Dendritic cell treated with granulocyte-macrophage colony-stimulating factor and Interleukin-4, amounts not matched to agents 40 ng/mL and 50 ng/mL, for 4 days (primary cell): ENCODE data around the gene RNF34.
"Not testable (repeated sequence)": the region's sequence is repeated elsewhere in the genome, so short reads cannot be mapped to it uniquely, and the experiment has no call there.

Experiments
- H3K27ac Mint-ChIP-seq: one replicate; pipeline ENCODE4 v1.8.0; 2022; ENCODE audit warnings: mild to moderate bottlenecking, mixed read lengths
- H3K27me3 Mint-ChIP-seq: one replicate; pipeline ENCODE4 v1.8.0; 2022; ENCODE audit warnings: mild to moderate bottlenecking, mixed read lengths
- H3K36me3 Mint-ChIP-seq: one replicate; pipeline ENCODE4 v1.8.0; 2022; ENCODE audit warnings: low read depth, mixed read lengths
- H3K4me1 Mint-ChIP-seq: one replicate; pipeline ENCODE4 v1.8.0; 2022; ENCODE audit warnings: low read depth, mixed read lengths
- H3K4me3 Mint-ChIP-seq: one replicate; pipeline ENCODE4 v1.8.0; 2022; ENCODE audit warnings: mild to moderate bottlenecking, moderate library complexity, mixed read lengths
- H3K9me3 Mint-ChIP-seq: one replicate; pipeline ENCODE4 v1.8.0; 2022; ENCODE audit warnings: mixed read lengths
- intact Hi-C: fragments of 100-400 bp; cut with micrococcal nuclease; formaldehyde crosslinking; loops from one replicate; pipeline ENCODE4 v1.15.0; 2022

RNF34 gene

DNA sequence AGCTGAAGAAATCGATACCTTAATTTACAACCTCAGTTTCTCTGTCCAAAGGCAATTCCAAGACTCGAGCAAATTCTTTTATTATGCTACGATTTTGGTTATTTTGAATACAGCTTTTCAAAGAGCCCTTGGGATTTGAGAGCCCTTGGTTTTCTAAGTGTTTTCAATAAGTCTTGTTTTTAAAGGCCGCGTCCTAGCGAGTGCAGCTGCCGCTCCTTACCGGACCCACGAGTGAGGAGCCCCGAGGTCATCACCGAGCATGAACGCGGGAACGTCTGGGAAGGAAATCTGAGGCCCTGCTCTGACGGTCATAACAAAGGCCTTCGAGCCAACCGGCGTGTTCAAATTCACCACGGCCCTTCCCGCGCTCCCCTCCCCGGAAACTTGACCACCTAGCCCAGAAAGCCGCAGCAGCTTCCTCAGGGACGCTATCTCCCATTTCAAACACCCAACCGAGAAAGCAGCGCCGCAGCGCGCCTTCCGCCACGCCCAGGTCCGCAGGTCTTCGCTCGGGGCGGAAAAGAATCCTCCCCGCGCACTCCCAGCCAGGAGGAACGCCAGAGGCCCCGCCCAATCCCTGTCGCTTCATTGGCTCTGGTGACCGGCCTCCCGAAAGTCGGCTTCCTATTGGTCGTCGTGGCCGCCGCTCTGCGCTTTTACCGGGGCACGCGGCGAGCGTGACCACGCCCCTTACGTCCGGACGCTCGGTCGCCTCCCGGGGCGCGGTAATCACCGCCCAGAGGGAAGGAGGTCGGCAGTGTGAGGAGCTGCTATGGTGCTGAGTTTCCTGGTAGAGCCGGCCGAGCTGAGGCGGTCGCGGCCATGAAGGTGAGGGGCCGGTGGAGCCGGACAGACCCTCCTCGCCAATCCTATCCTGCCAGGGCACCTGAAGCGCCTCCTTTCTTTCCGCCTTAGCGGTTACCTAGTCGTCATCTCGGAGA lies at the start of gene RNF34:
TSS of gene RNF34 (plus strand) at position 728 of the 941 bp plus-strand sequence. CDS start at position 823, 95 bp downstream.
- Mint-ChIP-seq H3K36me3 (peaks cover 28% of the 10 kb centered on the region), H3K4me1 (peaks cover 23% of the 10 kb centered on the region), H3K27me3 (no peaks in the 10 kb centered on the region)

DNA sequence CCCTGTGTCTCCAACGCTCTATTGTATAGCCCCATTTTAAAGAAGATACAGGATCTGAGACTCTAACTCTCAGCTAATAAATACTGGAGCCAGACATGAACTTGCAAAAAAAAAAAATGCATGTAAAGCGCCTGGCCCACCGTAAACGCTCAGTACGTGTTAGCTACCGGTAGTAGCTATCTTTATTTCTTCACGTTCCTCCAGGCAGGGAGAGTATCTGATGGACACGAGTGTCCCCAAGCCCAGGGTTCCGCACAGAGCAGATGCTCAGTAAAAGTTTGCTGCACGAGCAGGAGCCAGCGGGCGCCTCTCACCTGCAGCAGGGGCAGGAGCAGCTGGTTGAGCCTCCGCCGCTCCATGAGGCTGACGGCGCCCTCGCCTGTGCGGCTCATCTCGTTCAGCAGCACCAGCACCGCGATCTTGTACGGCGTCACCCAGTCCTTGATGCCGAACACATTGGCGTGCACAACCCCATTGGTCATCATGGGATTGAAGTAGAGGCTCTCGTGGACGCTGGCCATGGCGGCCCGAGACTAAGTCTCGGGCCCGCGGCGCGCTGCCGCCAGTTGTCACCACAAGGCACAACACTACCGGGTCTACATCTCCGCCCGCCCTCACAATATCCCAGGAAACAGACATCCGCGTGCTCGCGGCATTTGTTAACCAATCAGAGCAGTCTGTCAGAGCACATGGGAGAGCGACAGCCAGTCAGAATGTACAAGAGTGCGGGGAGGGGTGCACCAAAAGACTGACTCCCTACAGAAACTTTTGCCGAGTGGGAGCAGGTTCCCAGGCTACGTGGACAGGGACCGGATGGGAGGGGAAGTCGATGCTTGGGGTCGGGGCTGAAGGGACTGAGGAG lies 47.9 kb upstream of the RNF34 start, which contains the start of gene ANAPC5:
TSS of gene ANAPC5 (minus strand) at position 592 of the 862 bp plus-strand sequence. CDS start at position 521, 71 bp downstream.
- Mint-ChIP-seq H3K27me3 (peaks cover under 1% of the 10 kb centered on the region), H3K27ac (peak within 1 kb of the TSS; percentile 98), H3K4me1 (peaks cover 19% of the 10 kb centered on the region), H3K36me3 (peaks cover 15% of the 10 kb centered on the region), H3K9me3 (no peaks in the 10 kb centered on the region), H3K4me3 (peak within 1 kb of the TSS; percentile 91)
- intact Hi-C loops = loop anchor here (1.0 kb wide), 2 partner anchors 48 to 98 kb away; partner anchors contain the start of gene RNF34

More for the DNA sequence above, at the start of gene RNF34:
- Mint-ChIP-seq H3K9me3 (no peaks in the 10 kb centered on the region), H3K27ac (peak within 1 kb of the TSS; percentile 89), H3K4me3 (peak within 1 kb of the TSS; percentile 96)
- intact Hi-C loops = loop anchor here (1.0 kb wide), 1 partner anchor 47 kb away; the partner anchor contains the start of gene ANAPC5

DNA sequence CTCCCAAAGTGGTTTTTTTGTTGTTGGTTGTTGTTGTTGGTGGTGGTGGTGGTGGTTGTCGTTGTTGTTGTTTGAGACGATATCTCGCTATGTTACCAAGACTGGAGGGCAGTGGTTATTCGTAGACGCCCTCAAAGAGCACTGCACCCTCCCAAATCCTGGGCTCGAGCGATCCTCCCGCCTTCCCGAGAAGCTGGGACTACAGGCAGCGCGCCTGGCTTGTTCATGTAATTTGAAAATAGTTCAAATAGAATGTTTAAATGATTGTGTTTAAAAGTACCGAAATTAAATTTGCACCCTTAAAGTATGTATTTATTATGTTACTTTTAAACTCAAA lies 47.3 kb upstream of the RNF34 start:
- intact Hi-C loops = loop anchor here (1.0 kb wide), 2 partner anchors 48 to 98 kb away; partner anchors contain the start of gene RNF34
- Mint-ChIP-seq H3K27me3 (peaks cover 1% of the 10 kb centered on the region), H3K36me3 (peaks cover 11% of the 10 kb centered on the region), H3K4me3 (peak overlapping the region; percentile 91), H3K4me1 (peaks cover 22% of the 10 kb centered on the region), H3K9me3 (no peaks in the 10 kb centered on the region), H3K27ac (peak overlapping the region; percentile 98)

- peaks cover 1% of the 10 kb centered on the region for H3K27me3 Mint-ChIP-seq
- no peak overlapping the region for H3K27ac Mint-ChIP-seq
- intact Hi-C loops = no loop called here
- no peaks in the 10 kb centered on the region for H3K9me3 Mint-ChIP-seq
- peaks cover 11% of the 10 kb centered on the region for H3K36me3 Mint-ChIP-seq
- H3K4me3 Mint-ChIP-seq = no peak overlapping the region
- H3K4me1 Mint-ChIP-seq = peaks cover 15% of the 10 kb centered on the region
Observed at GRCh38 chr12:121355818-121356217, 44.1 kb upstream of the RNF34 start.

DNA sequence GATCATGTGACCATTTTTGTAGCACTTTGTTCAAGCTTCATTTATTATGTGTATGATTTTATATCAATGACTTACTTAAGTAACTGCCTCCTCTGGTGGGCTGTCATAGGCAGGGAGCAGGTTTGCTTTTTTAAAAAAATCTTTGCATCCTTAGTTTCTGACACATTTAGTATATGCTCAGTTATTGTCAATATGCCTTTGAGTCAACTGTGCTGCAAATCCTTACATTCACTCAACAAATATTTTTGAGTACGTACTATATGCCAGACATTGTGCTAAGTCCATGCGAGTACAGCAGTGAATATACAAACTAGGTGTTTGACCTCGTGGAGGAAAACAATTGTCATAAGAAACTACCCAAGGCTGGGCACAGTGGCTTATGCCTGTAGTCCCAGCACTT lies 43.3 kb upstream of the RNF34 start:
- Mint-ChIP-seq H3K4me3 (no peak overlapping the region), H3K4me1 (peaks cover 14% of the 10 kb centered on the region), H3K9me3 (no peaks in the 10 kb centered on the region), H3K27ac (no peak overlapping the region), H3K36me3 (peaks cover 11% of the 10 kb centered on the region), H3K27me3 (peaks cover 1% of the 10 kb centered on the region)
- intact Hi-C loops = no loop called here

- Mint-ChIP-seq H3K27me3 (peaks cover 1% of the 10 kb centered on the region), H3K4me3 (no peak overlapping the region), H3K4me1 (peaks cover 14% of the 10 kb centered on the region), H3K9me3 (no peaks in the 10 kb centered on the region), H3K36me3 (peaks cover 4% of the 10 kb centered on the region), H3K27ac (no peak overlapping the region)
- intact Hi-C loops = no loop called here
Observed at GRCh38 chr12:121357331-121357730, 42.6 kb upstream of the RNF34 start.

DNA sequence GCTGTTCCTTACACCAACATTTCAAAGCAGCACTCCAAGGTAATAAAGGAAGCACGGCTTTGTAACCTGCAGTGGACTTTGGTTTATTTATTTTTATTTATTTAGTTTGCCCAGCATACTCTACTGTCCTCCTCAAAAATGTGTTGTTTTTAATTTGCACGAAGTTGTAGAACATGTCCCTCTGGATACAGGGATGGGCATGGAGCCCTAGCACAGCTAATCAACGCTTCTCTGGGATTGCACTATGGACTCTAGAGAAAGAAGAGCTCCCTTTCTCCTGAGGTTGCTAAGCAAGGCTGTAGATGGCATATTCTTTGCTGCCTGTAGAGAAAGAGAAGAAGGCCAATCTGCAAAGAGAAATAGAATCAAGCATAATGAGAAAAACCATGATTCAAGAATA lies 41.8 kb upstream of the RNF34 start:
- no peak overlapping the region for H3K27ac Mint-ChIP-seq
- intact Hi-C loops = no loop called here
- peaks cover 11% of the 10 kb centered on the region for H3K4me1 Mint-ChIP-seq
- H3K4me3 Mint-ChIP-seq = no peak overlapping the region
- peaks cover 1% of the 10 kb centered on the region for H3K27me3 Mint-ChIP-seq
- H3K9me3 Mint-ChIP-seq = no peaks in the 10 kb centered on the region
- no peaks in the 10 kb centered on the region for H3K36me3 Mint-ChIP-seq

DNA sequence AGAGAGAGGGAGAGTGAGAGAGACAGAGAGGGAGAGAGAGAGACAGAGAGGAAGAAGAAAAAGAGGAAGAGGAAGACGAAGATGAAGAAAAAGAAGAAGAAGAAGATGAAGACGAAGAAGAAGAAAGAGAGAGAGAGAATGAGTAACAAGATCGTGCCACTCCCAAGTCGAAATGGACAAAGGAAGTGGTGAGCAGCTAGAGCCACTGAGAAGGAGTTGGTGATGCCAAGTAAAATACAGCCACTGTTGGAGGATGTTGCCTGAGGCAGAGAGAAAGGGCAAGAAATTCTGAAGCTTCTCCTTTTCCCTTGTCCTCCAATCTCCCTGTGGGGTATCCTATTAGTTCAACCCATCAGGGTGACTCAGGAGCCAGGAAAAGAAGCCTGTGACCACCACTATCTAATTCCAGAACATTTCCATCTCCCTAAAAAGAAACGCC lies 35.2 kb upstream of the RNF34 start:
- Mint-ChIP-seq H3K27me3 (no peaks in the 10 kb centered on the region), H3K36me3 (no peaks in the 10 kb centered on the region), H3K4me1 (peaks cover 10% of the 10 kb centered on the region), H3K9me3 (no peaks in the 10 kb centered on the region), H3K27ac (no peak overlapping the region), H3K4me3 (no peak overlapping the region)
- intact Hi-C loops = no loop called here

DNA sequence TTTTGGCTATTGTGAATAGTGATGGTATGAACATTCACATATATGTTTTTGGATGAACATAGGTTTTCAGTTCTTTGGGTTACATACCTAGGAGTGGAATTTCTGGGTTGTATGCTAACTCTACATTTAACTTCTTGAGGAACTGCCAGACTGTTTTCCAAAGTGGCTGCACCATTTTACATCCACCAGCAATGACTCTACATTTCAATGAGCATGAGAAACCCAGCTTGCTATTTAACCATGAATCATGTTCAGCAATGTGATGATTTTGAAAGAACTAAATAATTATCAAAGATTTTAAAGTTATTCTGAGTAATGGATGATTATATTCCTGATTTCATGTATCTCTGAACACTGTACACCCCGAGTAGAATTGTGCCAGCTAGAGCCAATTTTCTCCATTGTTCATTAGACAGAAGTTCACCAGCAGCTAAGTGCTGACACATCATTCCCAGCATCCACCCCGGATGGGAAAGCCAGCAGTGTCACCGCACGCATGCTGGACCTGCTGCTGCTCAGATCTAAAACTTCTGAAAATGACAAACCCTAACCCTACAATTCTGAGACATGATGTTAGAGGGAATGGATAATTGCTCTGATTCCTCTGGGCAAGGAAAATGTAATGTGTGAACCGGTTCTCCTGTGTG lies 34.4 kb upstream of the RNF34 start:
- Mint-ChIP-seq H3K9me3 (no peaks in the 10 kb centered on the region), H3K27me3 (no peaks in the 10 kb centered on the region), H3K36me3 (no peaks in the 10 kb centered on the region), H3K27ac (no peak overlapping the region), H3K4me1 (peaks cover 10% of the 10 kb centered on the region), H3K4me3 (no peak overlapping the region)
- intact Hi-C loops = no loop called here

DNA sequence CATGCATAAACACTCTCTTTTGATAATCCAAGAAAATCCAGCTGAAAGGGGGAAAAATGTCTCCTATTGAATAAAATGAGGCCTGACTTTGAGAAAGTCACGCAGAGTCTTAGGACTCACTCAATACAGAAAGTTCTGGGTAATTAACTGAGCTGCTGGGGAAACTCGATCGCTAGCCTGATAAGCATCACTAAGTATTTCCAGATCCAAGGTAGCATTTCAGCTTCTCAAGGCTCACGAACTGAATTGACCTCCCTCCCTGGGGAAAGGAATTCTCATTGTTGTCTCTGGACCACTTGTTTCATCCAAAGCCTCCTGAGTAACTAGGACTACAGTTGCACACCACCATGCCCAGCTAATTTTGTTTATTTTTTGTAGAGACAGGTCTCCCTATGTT lies 33.9 kb upstream of the RNF34 start:
- Mint-ChIP-seq H3K9me3 (no peaks in the 10 kb centered on the region), H3K4me3 (no peak overlapping the region), H3K4me1 (peaks cover 10% of the 10 kb centered on the region), H3K36me3 (no peaks in the 10 kb centered on the region), H3K27ac (no peak overlapping the region), H3K27me3 (peaks cover under 1% of the 10 kb centered on the region)
- intact Hi-C loops = no loop called here

GRCh38 chr12:121371404-121371803 lies 28.5 kb upstream of the RNF34 start:
- Mint-ChIP-seq H3K4me1 (no peaks in the 10 kb centered on the region), H3K9me3 (no peaks in the 10 kb centered on the region), H3K36me3 (no peaks in the 10 kb centered on the region), H3K4me3 (no peak overlapping the region), H3K27ac (no peak overlapping the region), H3K27me3 (peaks cover 3% of the 10 kb centered on the region)
- intact Hi-C loops = no loop called here

DNA sequence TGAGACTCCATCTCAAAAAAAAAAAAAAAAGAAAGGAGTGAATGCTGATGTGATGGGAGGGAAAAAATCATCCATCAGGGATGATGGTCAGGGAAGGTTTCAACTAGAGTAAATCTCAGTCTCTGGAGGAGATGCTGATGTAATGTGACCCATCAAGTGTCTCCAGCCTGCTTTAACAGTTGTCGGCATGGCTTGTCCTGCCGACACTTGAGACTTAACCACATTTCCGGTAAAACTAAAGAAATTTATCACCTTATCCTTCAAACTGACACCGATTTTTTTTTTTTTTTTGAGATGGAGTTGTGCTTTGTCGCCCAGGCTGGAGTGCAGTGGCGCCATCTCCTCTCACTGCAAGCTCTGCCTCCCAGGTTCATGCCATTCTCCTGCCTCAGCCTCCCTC lies 26.2 kb upstream of the RNF34 start:
- Mint-ChIP-seq H3K4me1 (no peaks in the 10 kb centered on the region), H3K27me3 (peaks cover 3% of the 10 kb centered on the region)

DNA sequence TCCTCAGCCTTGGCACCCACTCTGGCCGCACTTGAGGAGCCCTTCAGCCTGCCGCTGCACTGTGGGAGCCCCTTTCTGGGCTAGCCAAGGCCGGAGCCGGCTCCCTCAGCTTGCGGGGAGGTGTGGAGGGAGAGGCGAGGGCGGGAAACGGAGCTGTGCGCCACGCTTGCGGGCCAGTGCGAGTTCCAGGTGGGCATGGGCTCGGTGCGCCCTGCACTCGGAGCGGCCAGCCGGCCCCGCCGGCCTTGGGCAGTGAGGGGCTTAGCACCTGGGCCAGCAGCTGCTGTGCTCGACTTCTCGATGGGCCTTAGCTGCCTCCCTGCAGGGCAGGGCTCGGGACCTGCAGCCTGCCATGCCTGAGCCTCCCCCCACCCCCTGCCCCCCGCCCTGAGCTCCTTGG lies 25.6 kb upstream of the RNF34 start:
- H3K27ac Mint-ChIP-seq, H3K9me3 Mint-ChIP-seq, H3K4me3 Mint-ChIP-seq, H3K27me3 Mint-ChIP-seq, intact Hi-C loops, H3K4me1 Mint-ChIP-seq, H3K36me3 Mint-ChIP-seq: not testable (repeated sequence)

More for the DNA sequence above, 26.2 kb upstream of the RNF34 start:
- Mint-ChIP-seq H3K9me3 (no peaks in the 10 kb centered on the region), H3K27ac (no peak overlapping the region), H3K36me3 (no peaks in the 10 kb centered on the region), H3K4me3 (no peak overlapping the region)
- intact Hi-C loops = no loop called here
